Fibroblast of lung (primary cell): ENCODE measurements around the gene PRDX6. TPM values are rescaled to one million over a fixed set of nuclear protein-coding genes. Genes with fewer than 3 reads are reported as not detected.

ENCODE experiments used
- DNase-seq, 2 donors: peaks; one replicate each; pipeline versions ENCODE4 v3.0.0 to v3.0.0-alpha.2; 2010; ENCODE audit warnings: low read depth in 2 of 2
- H2AFZ ChIP-seq: 2 replicates; pipeline ENCODE4 v1.5.1; 2012; ENCODE audit warnings: low read length, control low read depth, inconsistent platforms
- H3K27ac ChIP-seq: 2 replicates; pipeline ENCODE4 v1.5.1; 2011; ENCODE audit warnings: low read length, control low read depth; ENCODE audit not compliant: insufficient read depth
- H3K27me3 ChIP-seq: 2 replicates; pipeline ENCODE4 v1.5.1; 2011; ENCODE audit warnings: mild to moderate bottlenecking, low read length; ENCODE audit not compliant: control insufficient read depth, insufficient read depth
- H3K36me3 ChIP-seq: 2 replicates; pipeline ENCODE4 v1.5.1; 2011; ENCODE audit warnings: low read length; ENCODE audit not compliant: control insufficient read depth, insufficient read depth
- H3K4me1 ChIP-seq: 2 replicates; pipeline ENCODE4 v1.5.1; 2011; ENCODE audit warnings: low read length; ENCODE audit not compliant: control insufficient read depth, insufficient read depth; ENCODE audit errors: extremely low read depth
- H3K4me2 ChIP-seq: 2 replicates; pipeline ENCODE4 v1.5.1; 2011; ENCODE audit warnings: low read length, control low read depth; ENCODE audit not compliant: insufficient read depth; ENCODE audit errors: extremely low read depth
- H3K4me3 ChIP-seq, 4 experiments: fragments of 200-600 bp in 1 of 4; sonication (generic) in 1 of 4; replicated peaks in 1 of 4; 2 replicates each; pipeline ENCODE4 v1.5.1; 2011 to 2016; ENCODE audit warnings: low read length in 4 of 4, low read depth in 3 of 4, mild to moderate bottlenecking in 3 of 4, control low read depth in 2 of 4, inconsistent platforms in 1 of 4, mixed read lengths in 1 of 4; ENCODE audit not compliant: insufficient read depth in 1 of 4; ENCODE audit errors: control extremely low read depth in 1 of 4
- H3K79me2 ChIP-seq: 2 replicates; pipeline ENCODE4 v1.5.1; 2012; ENCODE audit warnings: mild to moderate bottlenecking, low read length, inconsistent platforms; ENCODE audit not compliant: control insufficient read depth, insufficient read depth
- H3K9ac ChIP-seq: 2 replicates; pipeline ENCODE4 v1.5.1; 2011; ENCODE audit warnings: mild to moderate bottlenecking, low read length, control low read depth; ENCODE audit not compliant: insufficient read depth
- H3K9me3 ChIP-seq: 2 replicates; pipeline ENCODE4 v1.5.1; 2012; ENCODE audit warnings: low read depth, low read length; ENCODE audit not compliant: control insufficient read depth, insufficient read depth
- H4K20me1 ChIP-seq: 2 replicates; pipeline ENCODE4 v1.5.1; 2011; ENCODE audit warnings: low read length; ENCODE audit not compliant: control insufficient read depth, insufficient read depth; ENCODE audit errors: extremely low read depth
- EZH2 ChIP-seq: IDR thresholded peaks from 2 replicates; pipeline ENCODE4 v1.5.1; 2012; ENCODE audit warnings: low read length, control low read depth, mild to moderate bottlenecking; ENCODE audit errors: missing control alignments
- polyA plus RNA-seq, 2 donors: library from polyadenylated mRNA; depleted of rRNA in 1 of 2; stranded (reverse) in 1 of 2; unstranded in 1 of 2; fragments of >200 nt; gene quantifications; 2 replicates each; pipeline ENCODE4 v1.2.1, GENCODE V29; 2011 to 2012; ENCODE audit warnings: missing spikeins in 1 of 2
- total RNA-seq: library from RNA; depleted of rRNA; stranded (reverse); fragments of >200 nt; gene quantifications from 2 replicates; pipeline ENCODE4 v1.2.1, GENCODE V29; 2014
- TF ChIP-seq, protein P1 (sequence below), 2 donors: IDR thresholded peaks in 1 of 2; conservative IDR thresholded peaks in 1 of 2; 1 replicate in 1 of 2; 2 replicates in 1 of 2; pipeline ENCODE4 v1.5.1; 2011 to 2012; ENCODE audit warnings: low read length in 2 of 2, control low read depth in 1 of 2, inconsistent platforms in 1 of 2, low read depth in 1 of 2, mild to moderate bottlenecking in 1 of 2

PRDX6 gene
- total and polyA plus RNA-seq, 2 donors (not counting 1 experiment from before 2014, with no cell fraction given), result 183 to 384 TPM

DNA sequence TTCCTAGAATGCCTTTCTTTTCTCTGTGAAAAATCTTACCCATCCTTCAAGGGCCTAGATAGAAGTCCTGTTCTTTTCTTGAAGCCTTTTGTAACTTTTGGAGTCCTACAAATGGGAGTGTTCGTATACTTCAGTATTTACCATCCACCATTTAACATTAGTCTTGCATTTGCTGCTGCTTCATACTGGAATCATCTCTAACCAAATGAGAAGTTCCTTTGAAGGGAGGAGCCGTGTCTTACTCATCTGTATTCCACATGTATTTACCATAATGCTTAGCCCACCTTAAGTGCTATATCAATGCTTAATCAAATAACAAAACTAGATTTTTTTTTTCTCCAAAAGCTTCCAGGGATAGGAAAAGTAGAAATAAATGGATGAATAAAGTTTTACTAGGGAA, 7.1 kb downstream of the PRDX6 start:
- H2AFZ ChIP-seq, result no peak overlapping the region
- TF ChIP-seq EZH2, result no peak
- TF ChIP-seq, protein P1, sequence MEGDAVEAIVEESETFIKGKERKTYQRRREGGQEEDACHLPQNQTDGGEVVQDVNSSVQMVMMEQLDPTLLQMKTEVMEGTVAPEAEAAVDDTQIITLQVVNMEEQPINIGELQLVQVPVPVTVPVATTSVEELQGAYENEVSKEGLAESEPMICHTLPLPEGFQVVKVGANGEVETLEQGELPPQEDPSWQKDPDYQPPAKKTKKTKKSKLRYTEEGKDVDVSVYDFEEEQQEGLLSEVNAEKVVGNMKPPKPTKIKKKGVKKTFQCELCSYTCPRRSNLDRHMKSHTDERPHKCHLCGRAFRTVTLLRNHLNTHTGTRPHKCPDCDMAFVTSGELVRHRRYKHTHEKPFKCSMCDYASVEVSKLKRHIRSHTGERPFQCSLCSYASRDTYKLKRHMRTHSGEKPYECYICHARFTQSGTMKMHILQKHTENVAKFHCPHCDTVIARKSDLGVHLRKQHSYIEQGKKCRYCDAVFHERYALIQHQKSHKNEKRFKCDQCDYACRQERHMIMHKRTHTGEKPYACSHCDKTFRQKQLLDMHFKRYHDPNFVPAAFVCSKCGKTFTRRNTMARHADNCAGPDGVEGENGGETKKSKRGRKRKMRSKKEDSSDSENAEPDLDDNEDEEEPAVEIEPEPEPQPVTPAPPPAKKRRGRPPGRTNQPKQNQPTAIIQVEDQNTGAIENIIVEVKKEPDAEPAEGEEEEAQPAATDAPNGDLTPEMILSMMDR (conservative IDR thresholded peaks at IDR 0.05 in 1 of 2, IDR thresholded peaks at IDR 0.05 in 1 of 2; ENCODE audit: low read depth in 1 of 2, low read length in 2 of 2), result no peak
- no peak for DNase-seq
- H3K27me3 ChIP-seq, result no peaks in the 10 kb centered on the region
- H3K9ac ChIP-seq, result no peak overlapping the region
- H3K4me2 ChIP-seq, result no peak overlapping the region
- no peak overlapping the region for H3K4me3 ChIP-seq
- H3K9me3 ChIP-seq, result no peaks in the 10 kb centered on the region
- peaks cover 15% of the 10 kb centered on the region for H3K79me2 ChIP-seq
- peaks cover 3% of the 10 kb centered on the region for H3K4me1 ChIP-seq
- no peaks in the 10 kb centered on the region for H4K20me1 ChIP-seq
- H3K36me3 ChIP-seq, result peaks cover 25% of the 10 kb centered on the region
- H3K27ac ChIP-seq, result no peak overlapping the region

DNA sequence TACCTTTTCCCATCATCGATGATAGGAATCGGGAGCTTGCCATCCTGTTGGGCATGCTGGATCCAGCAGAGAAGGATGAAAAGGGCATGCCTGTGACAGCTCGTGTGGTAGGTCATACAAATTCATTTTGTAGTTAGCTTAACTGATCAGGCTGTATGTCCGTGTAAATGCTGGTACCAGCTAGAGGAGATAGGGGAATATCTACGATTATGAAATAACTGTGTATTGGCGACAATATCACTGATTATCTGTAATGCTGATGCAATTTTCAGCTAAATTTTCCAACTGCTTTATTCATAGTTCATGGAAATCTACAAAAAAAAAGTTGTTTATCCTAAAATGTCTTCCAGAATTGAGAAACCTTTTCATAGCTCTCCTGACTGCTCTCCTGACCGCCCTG, 8.3 kb downstream of the PRDX6 start:
- Histone ChIP-seq H3K9me3 (no peaks in the 10 kb centered on the region), H3K27me3 (no peaks in the 10 kb centered on the region), H3K36me3 (peaks cover 25% of the 10 kb centered on the region), H3K27ac (no peak overlapping the region), H4K20me1 (no peaks in the 10 kb centered on the region), H3K4me1 (no peaks in the 10 kb centered on the region), H3K4me2 (no peak overlapping the region), H3K79me2 (peaks cover 4% of the 10 kb centered on the region), H3K4me3 (no peak overlapping the region), H3K9ac (no peak overlapping the region), H2AFZ (no peak overlapping the region)
- no peak for DNase-seq
- TF ChIP-seq EZH2, result no peak
- TF ChIP-seq, protein P1 (conservative IDR thresholded peaks at IDR 0.05 in 1 of 2, IDR thresholded peaks at IDR 0.05 in 1 of 2; ENCODE audit: low read depth in 1 of 2, low read length in 2 of 2), result no peak

DNA sequence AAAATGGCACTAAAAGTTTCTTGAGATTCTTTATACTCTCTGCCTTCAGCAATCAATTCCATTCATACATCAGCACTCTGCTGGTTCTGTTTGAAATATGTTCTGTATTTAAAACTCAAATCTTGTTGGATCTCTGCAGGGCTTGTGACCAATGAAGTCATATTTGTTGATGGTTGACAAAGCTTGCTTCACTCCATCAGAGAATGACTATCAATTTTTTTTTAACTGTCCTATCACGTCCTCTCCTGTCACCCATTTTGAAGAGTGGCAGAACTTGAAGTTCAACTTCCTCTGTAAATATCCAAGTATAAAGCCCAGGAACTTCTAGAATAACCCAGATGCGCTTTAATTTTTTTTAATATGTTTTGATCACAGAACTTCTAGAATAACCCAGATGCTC, 10.9 kb downstream of the PRDX6 start:
- Histone ChIP-seq H3K4me2 (no peak overlapping the region), H2AFZ (no peak overlapping the region), H3K9ac (no peak overlapping the region), H3K27ac (no peak overlapping the region), H3K4me3 (no peak overlapping the region), H3K36me3 (peaks cover 13% of the 10 kb centered on the region), H4K20me1 (no peaks in the 10 kb centered on the region), H3K4me1 (no peaks in the 10 kb centered on the region), H3K79me2 (no peaks in the 10 kb centered on the region), H3K27me3 (no peaks in the 10 kb centered on the region), H3K9me3 (no peaks in the 10 kb centered on the region)
- DNase-seq, result no peak
- no peak for TF ChIP-seq EZH2
- TF ChIP-seq, protein P1 (conservative IDR thresholded peaks at IDR 0.05 in 1 of 2, IDR thresholded peaks at IDR 0.05 in 1 of 2; ENCODE audit: low read depth in 1 of 2, low read length in 2 of 2), result no peak
